D721Med (cell line): ENCODE results near the gene C9.
"Not testable (repeated sequence)": the region's sequence is repeated elsewhere in the genome, so short reads cannot be mapped to it uniquely, and the experiment has no call there.

Experiments
- DNase-seq: peaks from one replicate; pipeline ENCODE4 v3.0.0; 2011; ENCODE audit warnings: low spot score; ENCODE audit not compliant: insufficient read length
- FAIRE-seq: peaks from 2 replicates; lab custom pipeline; 2011; peaks lifted over from hg19 to GRCh38; lab: Jason Lieb, UNC
- TF ChIP-seq, protein P1 (sequence below): IDR thresholded peaks from 2 replicates; pipeline ENCODE4 v1.5.1; 2012; ENCODE audit warnings: mild to moderate bottlenecking, control low read depth; ENCODE audit not compliant: insufficient read depth; ENCODE audit errors: missing control alignments

Gene C9

DNA sequence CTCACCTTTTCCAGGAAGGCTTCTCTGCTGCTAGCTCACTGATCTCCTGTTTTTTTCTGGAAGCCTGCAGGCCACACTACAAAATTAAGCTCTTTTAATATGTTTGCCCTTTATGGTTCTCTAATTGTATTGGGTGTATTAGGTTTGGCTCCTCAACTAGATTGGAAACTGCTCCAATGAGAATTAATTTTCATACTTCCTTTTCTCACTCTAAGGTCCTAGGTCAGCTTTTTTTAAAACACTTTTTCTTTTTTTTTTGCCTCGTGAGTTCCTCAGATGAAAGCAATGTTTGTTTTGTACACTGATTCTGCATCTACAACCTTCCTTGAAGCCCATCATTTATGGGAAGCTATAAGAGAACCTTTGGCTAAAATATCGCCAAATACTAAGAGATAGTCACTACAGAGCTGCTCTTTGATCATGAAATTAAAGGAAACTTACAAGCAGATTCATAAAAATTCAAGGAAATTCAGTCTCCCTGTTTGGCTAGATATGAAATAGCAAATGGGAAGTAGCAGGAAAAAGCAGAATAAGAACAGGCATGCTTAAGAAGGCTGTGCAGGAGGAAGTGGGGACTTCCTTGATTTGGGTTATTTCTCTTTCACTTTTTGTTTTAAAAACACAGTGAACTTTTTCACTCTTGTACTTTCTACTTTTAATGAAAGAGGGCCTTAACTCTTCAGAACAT lies 89.8 kb downstream of the C9 start:
- FAIRE-seq, result no peak
- TF ChIP-seq, protein P1, sequence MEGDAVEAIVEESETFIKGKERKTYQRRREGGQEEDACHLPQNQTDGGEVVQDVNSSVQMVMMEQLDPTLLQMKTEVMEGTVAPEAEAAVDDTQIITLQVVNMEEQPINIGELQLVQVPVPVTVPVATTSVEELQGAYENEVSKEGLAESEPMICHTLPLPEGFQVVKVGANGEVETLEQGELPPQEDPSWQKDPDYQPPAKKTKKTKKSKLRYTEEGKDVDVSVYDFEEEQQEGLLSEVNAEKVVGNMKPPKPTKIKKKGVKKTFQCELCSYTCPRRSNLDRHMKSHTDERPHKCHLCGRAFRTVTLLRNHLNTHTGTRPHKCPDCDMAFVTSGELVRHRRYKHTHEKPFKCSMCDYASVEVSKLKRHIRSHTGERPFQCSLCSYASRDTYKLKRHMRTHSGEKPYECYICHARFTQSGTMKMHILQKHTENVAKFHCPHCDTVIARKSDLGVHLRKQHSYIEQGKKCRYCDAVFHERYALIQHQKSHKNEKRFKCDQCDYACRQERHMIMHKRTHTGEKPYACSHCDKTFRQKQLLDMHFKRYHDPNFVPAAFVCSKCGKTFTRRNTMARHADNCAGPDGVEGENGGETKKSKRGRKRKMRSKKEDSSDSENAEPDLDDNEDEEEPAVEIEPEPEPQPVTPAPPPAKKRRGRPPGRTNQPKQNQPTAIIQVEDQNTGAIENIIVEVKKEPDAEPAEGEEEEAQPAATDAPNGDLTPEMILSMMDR, result no peak
- DNase-seq, result no peak

- no peak for DNase-seq
- TF ChIP-seq, protein P1, result no peak
- FAIRE-seq, result no peak
Measured at GRCh38 chr5:39273314-39273954, 90.9 kb downstream of the C9 start.

DNA sequence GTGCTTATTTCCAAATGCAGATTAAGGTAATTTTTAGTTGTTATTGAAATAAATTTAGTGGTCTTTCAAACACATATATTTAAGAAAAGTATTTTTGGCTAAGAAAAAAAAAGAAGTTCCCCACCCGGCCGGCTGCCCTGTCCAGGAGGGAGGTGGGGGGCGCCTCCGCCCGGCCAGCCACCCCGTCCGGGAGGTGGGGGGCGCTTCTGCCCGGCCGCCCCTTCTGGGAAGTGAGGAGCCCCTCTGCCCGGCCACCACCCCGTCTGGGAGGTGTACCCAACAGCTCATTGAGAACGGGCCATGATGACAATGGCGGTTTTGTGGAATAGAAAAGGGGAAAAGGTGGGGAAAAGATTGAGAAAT lies 91.4 kb downstream of the C9 start:
- not testable (repeated sequence) for DNase-seq, FAIRE-seq

GRCh38 chr5:39270225-39270848 lies 94.0 kb downstream of the C9 start:
- TF ChIP-seq, protein P1, result no peak
- FAIRE-seq (no peak), DNase-seq (no peak)

- TF ChIP-seq, protein P1, result no peak
- no peak for FAIRE-seq
- no peak for DNase-seq
Measured at GRCh38 chr5:39267186-39267585, 97.1 kb downstream of the C9 start.

- TF ChIP-seq, protein P1, result no peak
- DNase-seq (no peak), FAIRE-seq (no peak)
Measured at GRCh38 chr5:39266442-39266841, 97.9 kb downstream of the C9 start.

GRCh38 chr5:39264528-39264927 lies 99.8 kb downstream of the C9 start:
- TF ChIP-seq, protein P1, result no peak
- FAIRE-seq (no peak), DNase-seq (no peak)
